T-cell (primary cell): Measurements from ENCODE around the gene SPATA20. TPM values are rescaled to one million over a fixed set of nuclear protein-coding genes. Genes with fewer than 3 reads are reported as not detected.

ENCODE experiments used
- ATAC-seq, 4 experiments: fragments of 200-7000 bp in 3 of 4; fragments of 150-1000 bp in 1 of 4; cut with Tn5 transposase; replicated peaks in 1 of 4; 1 replicate in 3 of 4; 2 replicates in 1 of 4; pipeline ENCODE4 v1.10.0; 2021; ENCODE audit warnings: moderate library complexity in 3 of 4, mild to moderate bottlenecking in 2 of 4, moderate number of reproducible peaks in 1 of 4
- CTCF ChIA-PET, 2 donors: fragments of 300-600 bp; sonication (Branson Sonifier 250); formaldehyde crosslinking; loops; one replicate each; lab custom pipeline; 2022; ENCODE audit warnings: antibody characterized with exemption in 2 of 2; lab: Charles Lee
- POLR2A ChIA-PET, 2 donors: fragments of 300-600 bp; sonication (Branson Sonifier 250); formaldehyde crosslinking; loops; one replicate each; lab custom pipeline; 2022; ENCODE audit warnings: antibody characterized with exemption in 2 of 2; lab: Charles Lee
- DNase-seq, 35 experiments: peaks; one replicate each; pipeline versions ENCODE4 v3.0.0 to v3.0.0-alpha.2; 2013 to 2023
- H3K27ac ChIP-seq: one replicate; pipeline ENCODE4 v1.5.1; 2013; ENCODE audit warnings: low read length
- H3K27me3 ChIP-seq, 2 experiments: replicated peaks in 1 of 2; 1 replicate in 1 of 2; 2 replicates in 1 of 2; pipeline versions ENCODE4 v1.6.1 to v1.7.0; 2013; ENCODE audit warnings: low read length in 1 of 2, mixed read lengths in 1 of 2; ENCODE audit not compliant: control insufficient read depth in 2 of 2, insufficient read depth in 2 of 2; ENCODE audit errors: extremely low read depth in 1 of 2
- H3K36me3 ChIP-seq, 2 donors: 1 replicate in 1 of 2; 2 replicates in 1 of 2; pipeline versions ENCODE4 v1.6.1 to v1.7.0; 2013; ENCODE audit warnings: low read length in 1 of 2; ENCODE audit not compliant: control insufficient read depth in 2 of 2, insufficient read depth in 1 of 2; ENCODE audit errors: extremely low read depth in 1 of 2
- H3K4me1 ChIP-seq, 2 experiments: 1 replicate in 1 of 2; 2 replicates in 1 of 2; pipeline versions ENCODE4 v1.6.1 to v1.7.0; 2013; ENCODE audit warnings: low read length in 2 of 2, mixed read lengths in 1 of 2; ENCODE audit not compliant: insufficient read depth in 2 of 2, control insufficient read depth in 1 of 2; ENCODE audit errors: extremely low read depth in 1 of 2
- H3K4me3 ChIP-seq, 2 donors: 1 replicate in 1 of 2; 2 replicates in 1 of 2; pipeline versions ENCODE4 v1.5.1 to v1.7.0; 2013; ENCODE audit warnings: mild to moderate bottlenecking in 2 of 2, low read length in 1 of 2, moderate library complexity in 1 of 2; ENCODE audit not compliant: control insufficient read depth in 1 of 2; ENCODE audit errors: extremely low read depth in 1 of 2
- H3K9me3 ChIP-seq: 2 replicates; pipeline ENCODE4 v1.7.0; 2013
- H3K27ac Mint-ChIP-seq, 2 donors: one replicate each; pipeline ENCODE4 v1.8.0; 2020 to 2021; ENCODE audit warnings: mild to moderate bottlenecking in 2 of 2, mixed read lengths in 2 of 2
- H3K27me3 Mint-ChIP-seq, 2 donors: one replicate each; pipeline ENCODE4 v1.8.0; 2021 to 2022; ENCODE audit warnings: mixed read lengths in 2 of 2
- H3K36me3 Mint-ChIP-seq: one replicate; pipeline ENCODE4 v1.8.0; 2021; ENCODE audit warnings: mixed read lengths
- H3K4me1 Mint-ChIP-seq, 3 donors: one replicate each; pipeline ENCODE4 v1.8.0; 2020 to 2022; ENCODE audit warnings: mixed read lengths in 3 of 3, mild to moderate bottlenecking in 1 of 3
- H3K4me3 Mint-ChIP-seq, 3 donors: one replicate each; pipeline ENCODE4 v1.8.0; 2020 to 2022; ENCODE audit warnings: mild to moderate bottlenecking in 3 of 3, mixed read lengths in 3 of 3, moderate library complexity in 3 of 3
- H3K9me3 Mint-ChIP-seq, 3 donors: one replicate each; pipeline ENCODE4 v1.8.0; 2020 to 2022; ENCODE audit warnings: mixed read lengths in 3 of 3
- WGBS: methylation state at CpG from one replicate; pipeline ENCODE4 v1.1.5; 2013; ENCODE audit warnings: missing lambda C conversion rate; ENCODE audit not compliant: insufficient coverage; 5-methylcytosine and 5-hydroxymethylcytosine counted together
- total RNA-seq, 35 experiments: library from RNA in 6 of 35; stranded (reverse) in 6 of 35; fragments of 120-200 nt in 1 of 35; gene quantifications; one replicate each; pipeline versions ENCODE4 v1.2.1 to v1.2.4 and lab custom pipeline; 2013 to 2026

Gene SPATA20
- total RNA-seq, 5 donors from 2014 or later (not counting 1 experiment from before 2014, with no cell fraction given), result 8.9 to 25.7 (median 20.3) TPM

GRCh38 chr17:50511058-50511457 is 35.9 kb upstream of the SPATA20 start:
- Mint-ChIP-seq H3K9me3 (no peaks in the 10 kb centered on the region), H3K27ac (peak overlapping the region; percentile 50 to 77), H3K27me3 (no peaks in the 10 kb centered on the region), H3K36me3 (no peaks in the 10 kb centered on the region), H3K4me1 (peaks cover 20 to 40% (median 22%) of the 10 kb centered on the region in 3 donors), H3K4me3 (peak overlapping the region; percentile 13 to 50 (median 45))
- H3K27me3 ChIP-seq, result peaks cover 0 to 12% of the 10 kb centered on the region in 2 experiments
- 20% methylated on average over 3 of the region's 3 CpGs for WGBS
- no peak overlapping the region for H3K4me3 ChIP-seq
- no peaks in the 10 kb centered on the region for H3K9me3 ChIP-seq
- CTCF ChIA-PET, result interaction anchor here in 1 of 2 donors (0.6 kb wide), 1 partner anchor 396 kb away, joined by 7 read pairs; no protein-coding TSS in a partner anchor
- DNase-seq (peak in 12 of 35 experiments; percentile 4 to 55 (median 26)), ATAC-seq (peak; percentile 14 to 38 (median 23))
- no peak overlapping the region for H3K27ac ChIP-seq
- POLR2A ChIA-PET, result interaction anchor here in 1 of 2 donors (0.6 kb wide), 1 partner anchor 326 kb away, joined by 6 read pairs; no protein-coding TSS in a partner anchor
- H3K4me1 ChIP-seq, result peaks cover 5 to 23% of the 10 kb centered on the region in 2 experiments
- no peaks in the 10 kb centered on the region for H3K36me3 ChIP-seq

DNA sequence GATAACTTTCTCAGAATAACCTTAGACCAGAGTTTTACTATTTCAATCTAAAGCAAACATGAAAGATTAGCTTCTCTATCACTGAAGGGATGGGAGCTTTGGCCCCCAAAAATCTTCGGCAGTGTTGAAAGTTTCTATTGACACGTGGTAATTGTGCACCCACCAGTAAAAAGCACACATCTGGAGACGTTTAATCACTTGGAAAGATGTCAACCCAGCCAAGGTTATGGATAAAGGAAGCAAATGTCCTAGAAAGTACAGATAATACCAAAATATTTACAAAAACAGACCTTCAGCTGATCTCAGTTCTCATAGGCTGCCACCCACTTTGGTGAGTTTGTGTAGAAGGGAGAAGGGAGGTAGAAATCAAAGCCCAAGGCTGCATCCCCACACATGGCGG is 33.5 kb upstream of the SPATA20 start:
- no peaks in the 10 kb centered on the region for H3K27me3 Mint-ChIP-seq
- no peak overlapping the region for H3K4me3 Mint-ChIP-seq
- CTCF ChIA-PET, result interaction anchor here in 1 of 2 donors (0.6 to 0.7 kb wide), 2 partner anchors 27 to 385 kb away, joined by 3 to 5 read pairs; no protein-coding TSS in a partner anchor
- Histone ChIP-seq H3K27ac (no peak overlapping the region), H3K27me3 (peaks cover 0 to 11% of the 10 kb centered on the region in 2 experiments), H3K36me3 (no peaks in the 10 kb centered on the region), H3K9me3 (no peaks in the 10 kb centered on the region), H3K4me1 (peaks cover 5 to 18% of the 10 kb centered on the region in 2 experiments), H3K4me3 (no peak overlapping the region)
- DNase-seq, result no peak
- H3K9me3 Mint-ChIP-seq, result no peaks in the 10 kb centered on the region
- WGBS, result no CpG with 5 or more reads among the region's 4 CpGs
- H3K36me3 Mint-ChIP-seq, result no peaks in the 10 kb centered on the region
- no peak for ATAC-seq
- POLR2A ChIA-PET, result no interaction called here
- H3K4me1 Mint-ChIP-seq, result peaks cover 19 to 45% (median 24%) of the 10 kb centered on the region in 3 donors
- no peak overlapping the region for H3K27ac Mint-ChIP-seq

GRCh38 chr17:50514388-50514787 is 32.6 kb upstream of the SPATA20 start:
- DNase-seq (no peak), ATAC-seq (no peak)
- CTCF ChIA-PET, result no interaction called here
- POLR2A ChIA-PET, result no interaction called here
- H3K4me3 Mint-ChIP-seq, result no peak overlapping the region
- H3K9me3 ChIP-seq, result no peaks in the 10 kb centered on the region
- no peak overlapping the region for H3K4me3 ChIP-seq
- peaks cover 0 to 5% of the 10 kb centered on the region in 2 experiments for H3K27me3 ChIP-seq
- no peaks in the 10 kb centered on the region for H3K36me3 ChIP-seq
- no peak overlapping the region for H3K27ac Mint-ChIP-seq
- no peaks in the 10 kb centered on the region for H3K9me3 Mint-ChIP-seq
- no peak overlapping the region for H3K27ac ChIP-seq
- no peaks in the 10 kb centered on the region for H3K36me3 Mint-ChIP-seq
- peaks cover 14 to 37% (median 18%) of the 10 kb centered on the region in 3 donors for H3K4me1 Mint-ChIP-seq
- H3K27me3 Mint-ChIP-seq, result no peaks in the 10 kb centered on the region
- peaks cover 2 to 11% of the 10 kb centered on the region in 2 experiments for H3K4me1 ChIP-seq
- 100% methylated on average over 1 of the region's 3 CpGs for WGBS

DNA sequence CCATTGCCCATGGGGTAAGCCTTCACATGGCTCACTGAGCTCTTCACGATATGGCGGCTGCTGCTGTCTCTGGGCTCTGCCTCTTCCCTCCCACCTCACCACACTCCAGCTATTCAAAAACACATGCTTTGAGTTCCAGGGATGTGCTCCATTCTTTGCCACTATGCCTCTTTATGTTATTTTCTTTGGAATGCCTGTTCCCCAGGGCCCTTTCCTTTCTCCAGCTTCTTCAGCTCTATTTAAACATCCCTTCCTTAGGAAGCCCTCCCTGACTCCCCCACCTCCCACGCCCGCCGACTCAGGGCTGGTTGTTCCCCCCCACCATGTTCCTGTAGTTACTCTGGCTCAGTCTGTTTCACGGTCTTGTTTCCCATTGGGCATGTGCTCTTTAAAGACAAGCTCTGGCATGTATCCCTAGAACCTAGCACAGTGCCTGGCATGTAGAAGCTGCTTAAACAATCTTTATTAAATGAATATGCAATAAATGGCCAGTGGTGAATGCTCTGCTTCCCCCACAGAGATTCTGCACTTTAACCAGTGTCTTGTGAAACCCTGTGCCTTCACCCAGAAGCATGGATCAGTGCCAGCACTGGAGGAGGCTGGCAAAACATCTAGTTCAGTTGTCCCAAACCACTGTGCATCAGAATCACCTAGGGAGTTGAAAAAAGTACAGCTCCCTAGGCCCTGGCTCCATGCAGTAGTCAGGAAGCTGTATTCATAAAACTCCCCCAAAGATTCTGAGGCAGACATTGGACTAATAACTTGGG is 31.9 kb upstream of the SPATA20 start:
- H3K27me3 Mint-ChIP-seq, result no peaks in the 10 kb centered on the region
- ATAC-seq (no peak), DNase-seq (no peak)
- CTCF ChIA-PET, result interaction anchor here in 1 of 2 donors (1.2 kb wide), 1 partner anchor 11 kb away, joined by 7 read pairs; no protein-coding TSS in a partner anchor
- peaks cover 14 to 30% (median 18%) of the 10 kb centered on the region in 3 donors for H3K4me1 Mint-ChIP-seq
- H3K27ac Mint-ChIP-seq, result no peak overlapping the region
- Histone ChIP-seq H3K27me3 (peaks cover 0 to 5% of the 10 kb centered on the region in 2 experiments), H3K27ac (no peak overlapping the region), H3K4me3 (no peak overlapping the region), H3K36me3 (no peaks in the 10 kb centered on the region), H3K4me1 (peaks cover 2 to 11% of the 10 kb centered on the region in 2 experiments), H3K9me3 (no peaks in the 10 kb centered on the region)
- no peak overlapping the region for H3K4me3 Mint-ChIP-seq
- POLR2A ChIA-PET, result no interaction called here
- H3K9me3 Mint-ChIP-seq, result no peaks in the 10 kb centered on the region
- no peaks in the 10 kb centered on the region for H3K36me3 Mint-ChIP-seq
- WGBS, result 92% methylated on average over 5 of the region's 6 CpGs

- Mint-ChIP-seq H3K27ac (no peak overlapping the region), H3K4me1 (peaks cover 5 to 14% (median 9%) of the 10 kb centered on the region in 3 donors), H3K36me3 (no peaks in the 10 kb centered on the region), H3K27me3 (no peaks in the 10 kb centered on the region), H3K9me3 (no peaks in the 10 kb centered on the region), H3K4me3 (peak overlapping the region in 1 of 3 donors; percentile 35)
- Histone ChIP-seq H3K27me3 (peaks cover 0 to 5% of the 10 kb centered on the region in 2 experiments), H3K9me3 (no peaks in the 10 kb centered on the region), H3K4me3 (no peak overlapping the region), H3K4me1 (peaks cover 0 to 4% of the 10 kb centered on the region in 2 experiments), H3K36me3 (no peaks in the 10 kb centered on the region), H3K27ac (no peak overlapping the region)
- ChIA-PET CTCF (no interaction called here), POLR2A (no interaction called here)
- DNase-seq, result no peak
- 90% methylated on average over 2 of the region's 4 CpGs for WGBS
- ATAC-seq, result no peak
Observed at GRCh38 chr17:50517011-50517410, 30.0 kb upstream of the SPATA20 start.

GRCh38 chr17:50517504-50518383 is 29.2 kb upstream of the SPATA20 start:
- POLR2A ChIA-PET, result no interaction called here
- H3K27me3 Mint-ChIP-seq, result no peaks in the 10 kb centered on the region
- H3K4me1 Mint-ChIP-seq, result peaks cover 5 to 11% (median 9%) of the 10 kb centered on the region in 3 donors
- H3K36me3 ChIP-seq, result no peaks in the 10 kb centered on the region
- H3K27ac ChIP-seq, result no peak overlapping the region
- H3K9me3 Mint-ChIP-seq, result no peaks in the 10 kb centered on the region
- no peak overlapping the region for H3K27ac Mint-ChIP-seq
- H3K4me3 ChIP-seq, result no peak overlapping the region
- H3K36me3 Mint-ChIP-seq, result no peaks in the 10 kb centered on the region
- peak overlapping the region in 1 of 3 donors; percentile 35 for H3K4me3 Mint-ChIP-seq
- peaks cover 0 to 6% of the 10 kb centered on the region in 2 experiments for H3K27me3 ChIP-seq
- CTCF ChIA-PET, result no interaction called here
- no peak for ATAC-seq
- H3K4me1 ChIP-seq, result peaks cover 0 to 4% of the 10 kb centered on the region in 2 experiments
- 83% methylated on average over 3 of the region's 8 CpGs for WGBS
- DNase-seq, result no peak
- no peaks in the 10 kb centered on the region for H3K9me3 ChIP-seq
